Fibroblast of peridontal ligament (primary cell): ENCODE measurements around the gene TRIP6.

Experiments used
- DNase-seq: peaks from one replicate; pipeline ENCODE4 v3.0.0-alpha.2; 2010; ENCODE audit errors: extremely low read depth

Gene TRIP6

DNA sequence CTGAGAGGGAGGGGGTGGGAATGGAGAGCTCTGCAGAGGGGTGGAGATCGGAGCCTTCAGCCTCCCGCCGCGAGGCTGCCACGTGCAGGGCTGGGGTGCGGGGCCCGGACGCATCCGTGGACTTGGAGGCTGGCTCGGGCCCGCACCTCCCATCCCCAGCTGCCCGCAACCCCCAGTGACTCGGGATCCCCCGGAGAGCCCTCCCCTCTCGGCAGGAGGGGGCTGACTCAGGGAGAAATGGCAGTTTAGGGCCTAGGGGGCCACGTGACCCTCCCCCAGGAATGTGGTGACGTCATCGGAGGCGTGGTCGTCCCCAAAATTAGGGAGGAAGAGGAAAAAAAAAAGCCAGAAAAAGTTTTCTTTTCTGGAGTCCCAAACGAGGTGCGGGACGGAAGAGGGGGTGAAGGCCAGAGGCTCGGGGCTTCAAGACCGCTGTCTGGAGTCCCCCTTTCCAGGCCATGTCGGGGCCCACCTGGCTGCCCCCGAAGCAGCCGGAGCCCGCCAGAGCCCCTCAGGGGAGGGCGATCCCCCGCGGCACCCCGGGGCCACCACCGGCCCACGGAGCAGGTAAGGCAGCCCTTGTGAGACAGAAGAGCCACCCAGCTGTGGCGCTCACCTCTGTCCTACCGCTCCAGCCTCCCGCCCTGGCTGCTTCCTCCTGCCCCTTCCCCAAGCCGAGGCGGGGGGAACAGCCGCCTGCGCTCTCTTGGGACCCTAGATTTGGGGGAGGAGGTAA is at the start of gene TRIP6:
TSS of gene TRIP6 (plus strand) at position 348 of the 736 bp plus-strand sequence. CDS start at position 459, 111 bp downstream.
- peak; percentile 96 for DNase-seq

DNA sequence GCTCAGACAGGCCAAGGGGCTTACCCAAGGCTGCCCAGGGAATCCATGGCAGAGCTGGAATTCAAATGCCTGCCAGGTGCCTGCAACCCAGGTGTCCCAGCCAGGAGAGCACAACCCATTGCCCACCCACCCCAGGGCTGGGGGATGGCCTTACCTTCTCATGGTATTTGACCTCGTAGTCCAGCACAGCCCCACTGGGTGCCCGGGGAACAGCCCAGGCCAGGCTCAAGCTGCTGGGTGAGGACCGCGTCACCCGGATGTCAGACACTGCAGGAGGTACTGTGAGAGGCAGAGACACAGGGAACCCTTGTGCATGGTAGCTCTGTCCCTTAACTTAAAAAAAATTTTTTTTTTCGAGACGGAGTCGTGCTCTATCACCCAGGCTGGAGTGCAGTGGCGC is 48.8 kb upstream of the TRIP6 start:
- no peak for DNase-seq

- no peak for DNase-seq
Measured at GRCh38 chr7:100818825-100819224, 48.4 kb upstream of the TRIP6 start.

DNA sequence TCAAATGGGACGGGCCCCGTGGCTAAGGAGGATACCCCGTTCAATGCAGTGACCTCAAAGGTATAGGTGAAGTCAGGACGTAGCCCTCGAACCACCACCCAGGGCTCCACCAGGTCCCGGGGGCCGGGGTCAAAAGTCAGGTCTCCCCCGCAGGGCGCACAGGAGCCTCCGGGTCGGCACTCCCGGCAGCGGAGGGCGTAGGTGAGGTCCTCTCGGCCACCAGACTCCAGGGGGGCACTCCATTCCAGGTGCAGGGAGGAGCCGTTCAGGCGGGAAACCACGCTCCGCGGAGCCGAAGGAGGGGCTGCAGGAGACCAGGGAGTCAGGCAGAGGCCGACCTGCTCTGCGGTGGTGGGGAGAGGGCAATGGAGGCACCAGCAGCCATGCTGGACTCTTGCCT is 47.6 kb upstream of the TRIP6 start:
- no peak for DNase-seq

- no peak for DNase-seq
Measured at GRCh38 chr7:100822236-100823139, 44.7 kb upstream of the TRIP6 start.

GRCh38 chr7:100823140-100823525 is 44.1 kb upstream of the TRIP6 start:
- no peak for DNase-seq

- no peak for DNase-seq
Measured at GRCh38 chr7:100823534-100823933, 43.7 kb upstream of the TRIP6 start.

DNA sequence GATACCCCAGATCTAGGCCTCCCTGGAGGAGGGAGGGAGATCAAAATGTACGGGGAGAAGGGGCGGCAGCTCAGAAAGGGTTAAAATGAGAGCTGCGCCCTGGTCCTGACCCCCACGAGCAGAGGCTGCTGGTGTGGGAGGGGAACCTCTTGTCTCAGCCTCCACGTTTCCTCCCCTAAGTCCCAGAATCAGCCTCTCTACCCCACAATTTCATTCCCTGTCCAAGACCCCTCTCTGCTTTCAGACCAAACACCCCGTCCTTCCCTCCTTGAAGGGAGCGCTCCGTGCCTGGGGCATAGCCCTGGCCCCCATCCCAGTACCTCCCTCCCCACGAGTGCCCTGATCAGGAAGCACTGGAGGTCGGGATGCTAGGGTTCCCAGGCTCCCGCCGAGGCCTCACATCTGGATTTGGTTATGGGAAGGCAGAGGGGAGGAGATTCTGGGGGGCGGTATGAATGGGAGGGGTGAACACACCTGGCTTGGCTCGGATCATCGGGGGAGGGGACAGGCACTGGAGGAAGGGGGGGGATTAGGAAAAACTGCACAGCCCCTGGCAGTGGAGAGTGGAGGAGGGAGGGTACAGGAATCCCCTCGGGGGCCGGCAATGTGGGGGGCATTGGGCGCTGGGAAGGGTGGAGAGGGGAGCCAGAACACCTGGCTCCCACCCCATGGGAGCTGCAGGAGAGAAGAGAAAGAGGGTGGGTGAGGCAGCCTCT is 42.5 kb upstream of the TRIP6 start:
- no peak for DNase-seq

DNA sequence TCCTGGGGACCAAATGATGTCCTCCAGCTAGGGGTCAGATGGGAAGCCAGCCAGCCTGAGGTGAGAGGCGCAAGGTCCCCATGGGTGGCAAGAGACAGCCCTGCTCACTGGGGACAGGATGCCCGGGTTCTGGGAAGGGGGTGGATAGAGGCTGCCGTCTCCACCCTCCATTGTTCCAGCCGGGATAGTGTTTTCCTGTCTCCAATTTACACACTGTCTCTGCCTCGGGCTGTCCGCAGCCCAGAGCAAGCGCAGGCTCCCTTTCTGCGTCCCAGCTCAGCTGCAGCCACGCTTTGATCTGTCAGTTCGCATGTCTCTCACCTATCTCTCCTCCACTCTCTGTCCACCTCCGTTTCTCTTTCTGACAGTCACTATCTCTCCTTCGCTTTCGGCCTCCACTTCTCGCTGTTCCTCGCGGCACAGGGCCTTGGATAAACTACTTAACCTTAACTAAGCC is 41.9 kb upstream of the TRIP6 start:
- DNase-seq, result no peak

DNA sequence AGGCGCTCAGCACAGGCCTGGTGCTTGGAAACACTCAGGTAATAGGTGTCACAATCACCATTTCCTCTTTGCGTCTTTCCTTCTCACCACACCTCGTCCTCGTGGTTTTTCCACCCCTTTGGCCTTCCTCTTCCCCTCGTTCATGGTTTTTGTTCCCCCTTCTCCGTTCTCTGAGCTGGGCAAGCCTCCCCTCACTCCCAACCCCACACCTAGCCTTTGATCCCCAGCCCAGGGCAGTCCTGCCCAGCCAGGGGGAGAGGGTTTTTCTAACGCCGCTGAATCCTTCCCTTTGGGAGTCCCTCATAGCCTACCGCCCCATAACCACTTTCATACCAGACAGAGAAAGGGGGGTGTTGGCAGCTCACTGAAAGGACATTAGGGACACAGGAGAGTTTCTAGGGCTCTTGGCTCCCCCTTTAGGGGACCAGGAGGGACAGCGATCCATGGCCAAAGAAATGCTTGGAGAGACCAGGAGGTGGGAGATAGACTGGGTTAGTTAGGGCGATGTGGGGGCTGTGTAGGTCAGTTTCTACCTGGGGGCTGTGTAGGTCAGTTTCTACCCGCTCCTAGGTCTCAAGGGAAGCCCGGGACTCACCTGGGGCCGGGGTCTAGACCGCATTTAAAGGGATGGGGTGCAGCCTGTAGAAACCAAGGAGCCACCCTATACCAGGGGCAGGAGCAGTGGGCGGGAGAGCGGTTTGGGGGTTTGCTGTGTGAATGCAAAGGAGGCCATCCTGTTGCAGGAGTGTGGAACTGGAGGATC is 41.3 kb upstream of the TRIP6 start:
- DNase-seq, result peak; percentile 67

GRCh38 chr7:100826514-100827329 is 40.5 kb upstream of the TRIP6 start:
- DNase-seq, result no peak

DNA sequence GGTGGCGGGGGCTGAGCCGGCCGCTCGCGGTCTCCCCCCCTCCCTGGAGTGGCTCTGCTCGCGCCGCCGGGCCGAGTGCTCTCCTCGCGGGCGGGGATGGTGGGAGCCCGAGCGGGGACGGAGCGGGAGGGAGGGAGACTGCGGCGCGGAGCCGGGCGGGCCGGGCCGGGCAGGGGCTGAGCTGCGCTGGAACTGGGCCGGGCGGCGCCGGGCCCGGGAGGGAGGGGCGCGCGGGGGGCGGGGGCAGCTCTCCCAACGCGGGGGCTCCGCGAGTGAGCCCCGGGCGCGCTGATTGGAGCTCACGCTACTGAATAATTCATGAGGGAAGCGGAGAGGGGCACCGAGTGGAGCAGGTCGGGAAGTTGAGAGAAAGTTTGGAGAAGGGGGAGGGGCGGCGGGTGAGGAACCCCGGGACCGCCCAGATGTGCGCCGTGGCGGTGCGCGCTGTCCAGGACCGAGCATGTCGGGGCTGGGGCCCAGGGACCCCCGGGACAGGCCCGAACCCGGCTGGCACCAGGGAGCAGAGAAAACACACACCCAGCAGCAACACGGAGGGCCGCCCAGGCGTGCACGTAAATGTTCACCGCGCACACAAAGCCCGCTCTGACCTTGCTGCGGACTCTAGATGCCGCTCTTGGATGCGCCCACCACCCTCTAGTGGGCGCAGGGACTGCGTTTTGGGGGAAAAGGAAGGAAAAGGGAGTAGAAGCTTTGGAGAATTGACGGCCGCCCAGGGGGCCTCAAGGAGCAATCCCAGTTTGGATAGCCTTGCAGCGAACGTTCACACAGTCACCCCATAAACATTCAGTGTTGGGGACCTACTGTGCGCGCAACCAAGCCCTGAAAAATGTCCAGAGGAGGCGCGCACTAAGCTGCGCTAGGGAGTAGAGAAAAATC is 39.6 kb upstream of the TRIP6 start, which contains the start of gene EPHB4:
TSS of gene EPHB4 (minus strand) at position 194 of the 897 bp plus-strand sequence. CDS start 493 bp downstream, outside the sequence.
- DNase-seq, result peak; percentile 87

DNA sequence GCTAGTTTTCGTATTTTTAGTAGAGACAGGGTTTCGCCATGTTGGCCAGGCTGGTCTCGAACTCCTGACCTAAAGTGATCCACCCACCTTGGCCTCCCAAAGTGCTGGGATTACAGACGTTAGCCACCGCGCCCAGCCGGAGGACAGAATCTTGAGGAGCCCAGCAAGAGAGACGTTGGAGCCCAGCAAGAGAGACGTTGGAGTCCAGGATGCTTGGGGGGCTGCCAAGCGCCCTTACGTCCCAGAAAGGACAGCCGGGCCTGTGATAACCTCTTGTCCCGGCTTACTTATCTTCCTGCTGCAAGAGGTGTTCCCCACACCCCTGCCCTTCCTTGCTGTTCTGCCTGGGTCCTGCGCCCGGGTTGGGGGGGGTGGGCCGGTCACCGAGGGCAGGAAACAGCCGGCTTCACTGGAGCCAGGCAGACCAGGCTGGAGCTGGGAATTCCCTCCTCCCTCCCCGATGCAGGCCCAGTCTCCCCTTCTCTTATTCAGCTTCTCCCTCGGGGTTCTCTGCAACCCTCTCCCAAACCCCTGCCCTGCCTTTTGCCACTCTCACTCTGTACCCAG is 38.0 kb upstream of the TRIP6 start:
- no peak for DNase-seq

- no peak for DNase-seq
Measured at GRCh38 chr7:100830396-100830795, 36.8 kb upstream of the TRIP6 start.

DNA sequence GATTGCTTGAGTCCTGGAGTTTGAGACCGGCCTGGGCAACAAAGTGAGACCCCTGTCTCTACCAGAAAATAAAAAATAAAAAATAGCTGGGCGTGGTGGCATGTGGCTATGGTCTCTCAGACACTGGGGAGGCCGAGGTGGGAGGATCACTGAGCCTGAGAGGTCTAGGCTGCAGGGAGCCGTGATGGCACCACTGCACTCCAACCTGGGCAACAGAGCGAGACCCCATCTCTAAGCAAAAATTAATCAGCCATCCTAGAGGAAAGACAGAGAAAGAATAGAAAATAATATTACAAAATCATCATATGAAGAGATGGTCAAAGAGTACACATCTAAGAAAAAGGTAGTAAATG is 34.9 kb upstream of the TRIP6 start:
- no peak for DNase-seq

DNA sequence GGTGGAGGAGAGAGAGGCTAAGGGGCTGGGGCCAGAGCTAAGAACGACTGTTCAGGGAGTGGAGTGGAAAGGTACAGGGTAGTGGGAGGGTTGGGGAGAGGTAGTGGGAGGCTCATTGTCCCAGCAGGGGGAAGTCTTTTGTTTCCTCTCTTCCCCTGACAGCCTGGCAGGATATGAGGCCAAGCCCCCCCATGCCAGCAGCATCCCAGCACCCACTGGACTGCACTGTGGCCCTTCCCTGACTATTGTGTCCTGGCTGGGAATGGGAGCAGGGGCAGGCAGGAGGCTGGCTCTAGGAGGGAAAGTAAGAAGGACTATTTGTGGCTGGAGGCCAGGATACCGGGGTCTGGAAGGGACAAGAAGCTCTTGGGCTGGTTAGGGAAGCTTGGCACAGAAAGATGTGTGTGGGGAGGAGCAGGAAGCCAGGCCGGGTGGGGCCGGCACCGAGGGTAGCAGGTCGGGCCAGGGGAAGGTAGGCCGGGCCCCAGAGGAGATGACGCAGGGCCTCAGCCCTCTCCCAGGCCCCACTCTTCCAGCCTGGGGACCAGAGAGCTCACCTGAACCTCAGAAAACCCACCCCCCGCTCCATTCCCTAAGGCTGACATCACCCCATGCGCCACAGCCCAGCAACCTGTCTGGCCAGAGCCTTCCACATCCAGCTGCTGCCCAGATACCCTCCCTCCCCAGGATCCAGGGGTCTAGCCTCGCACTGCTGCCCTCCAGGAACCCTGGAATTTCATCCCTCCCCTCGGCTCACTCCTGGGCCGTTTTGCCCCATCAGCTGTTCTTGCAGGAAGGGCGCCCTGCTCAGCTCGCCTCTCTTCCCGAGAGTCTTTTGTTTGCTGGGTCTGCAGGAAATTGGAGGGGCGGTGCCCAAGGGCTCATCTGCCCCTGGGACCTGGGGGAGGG is 31.0 kb upstream of the TRIP6 start:
- no peak for DNase-seq

- DNase-seq, result no peak
Measured at GRCh38 chr7:100836812-100837098, 30.4 kb upstream of the TRIP6 start.

DNA sequence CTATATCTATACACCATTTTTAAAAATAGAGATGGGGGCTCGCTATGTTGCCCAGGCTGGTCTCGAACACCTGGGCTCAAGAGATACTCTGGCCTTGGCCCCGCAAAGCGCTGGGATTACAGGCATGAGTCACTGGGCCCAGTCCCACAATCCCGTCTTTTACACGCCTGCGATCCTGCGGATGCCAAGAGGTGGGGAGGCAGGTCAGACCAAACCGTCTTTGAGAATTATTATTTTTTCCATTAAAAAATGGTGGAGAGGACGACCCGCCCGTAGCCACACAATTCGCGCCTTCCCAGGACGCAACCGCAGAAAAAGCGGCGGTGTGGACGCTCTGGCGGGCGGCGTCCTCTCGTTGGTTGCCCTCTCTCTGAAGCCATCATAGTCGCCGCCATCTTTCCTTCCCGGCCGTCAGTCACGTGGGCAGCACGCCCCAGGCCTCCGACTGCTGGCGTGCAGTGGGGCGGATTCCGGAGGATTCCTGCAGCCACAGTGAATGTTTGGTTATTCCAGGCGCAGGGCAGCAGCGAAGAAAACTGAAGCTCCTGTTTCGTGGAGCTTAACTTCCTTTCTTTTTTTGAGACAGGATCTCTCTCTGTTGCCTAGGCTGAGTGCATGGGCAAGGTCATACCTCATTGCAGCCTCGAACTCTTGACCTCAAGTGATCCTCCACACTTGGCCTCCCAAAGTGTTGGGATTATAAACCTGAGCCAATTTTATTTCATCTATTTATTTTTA is 29.9 kb upstream of the TRIP6 start:
- peak; percentile 88 for DNase-seq
